GM23338 (cell line): ENCODE results near the gene SNX5. TPM values are rescaled to one million over a fixed set of nuclear protein-coding genes. Genes with fewer than 3 reads are reported as not detected.

Experiments used
- ATAC-seq: fragments of 200-7000 bp; cut with Tn5 transposase; 3 replicates; pipeline ENCODE4 v1.9.1; 2020
- DNase-seq: peaks from one replicate; pipeline ENCODE4 v3.0.0-alpha.2; 2015; ENCODE audit warnings: low spot score
- H2AFZ ChIP-seq: fragments of 200-600 bp; sonication (generic); 2 replicates; pipeline ENCODE4 v1.8.0; 2016; ENCODE audit warnings: antibody characterized with exemption, mild to moderate bottlenecking, moderate library complexity
- H3F3A ChIP-seq: fragments of 200-600 bp; sonication (generic); replicated peaks from 2 replicates; pipeline ENCODE4 v1.8.0; 2017; ENCODE audit warnings: antibody characterized with exemption, mixed run types, low read depth
- H3K27ac ChIP-seq: fragments of 200-600 bp; sonication (generic); 2 replicates; pipeline ENCODE4 v1.6.1; 2016; ENCODE audit warnings: low read depth
- H3K27me3 ChIP-seq: fragments of 200-600 bp; sonication (generic); 2 replicates; pipeline ENCODE4 v1.8.0; 2016; ENCODE audit warnings: mild to moderate bottlenecking, mixed run types, moderate library complexity; ENCODE audit not compliant: insufficient read depth
- H3K36me3 ChIP-seq: fragments of 200-600 bp; sonication (generic); 2 replicates; pipeline ENCODE4 v1.8.0; 2016; ENCODE audit warnings: mild to moderate bottlenecking; ENCODE audit not compliant: insufficient read depth
- H3K4me1 ChIP-seq: fragments of 200-600 bp; sonication (generic); 2 replicates; pipeline ENCODE4 v1.8.0; 2016; ENCODE audit warnings: mild to moderate bottlenecking, moderate library complexity; ENCODE audit not compliant: insufficient read depth
- H3K4me2 ChIP-seq: fragments of 200-600 bp; sonication (generic); 2 replicates; pipeline ENCODE4 v1.7.1; 2017; ENCODE audit warnings: mixed run types
- H3K4me3 ChIP-seq: fragments of 200-600 bp; sonication (generic); 2 replicates; pipeline ENCODE4 v1.6.1; 2016; ENCODE audit warnings: mixed run types
- H3K79me2 ChIP-seq: fragments of 200-600 bp; sonication (generic); replicated peaks from 2 replicates; pipeline ENCODE4 v1.8.0; 2017; ENCODE audit warnings: mild to moderate bottlenecking; ENCODE audit not compliant: insufficient read depth
- H3K9me2 ChIP-seq: fragments of 200-600 bp; sonication (generic); 2 replicates; pipeline ENCODE4 v1.8.0; 2017; ENCODE audit not compliant: insufficient read depth
- H4K20me1 ChIP-seq: fragments of 200-600 bp; sonication (generic); replicated peaks from 2 replicates; pipeline ENCODE4 v1.8.0; 2017; ENCODE audit warnings: mild to moderate bottlenecking; ENCODE audit not compliant: insufficient read depth
- H3K27ac Mint-ChIP-seq: 2 replicates; pipeline ENCODE4 v1.8.0; 2020; ENCODE audit warnings: inconsistent platforms, mild to moderate bottlenecking, moderate library complexity, mixed read lengths
- H3K27me3 Mint-ChIP-seq: 3 replicates; pipeline ENCODE4 v1.8.0; 2022; ENCODE audit warnings: low read depth, mild to moderate bottlenecking, moderate library complexity, mixed read lengths, inconsistent platforms; ENCODE audit not compliant: insufficient read depth, poor library complexity
- H3K36me3 Mint-ChIP-seq: 3 replicates; pipeline ENCODE4 v1.8.0; 2021; ENCODE audit warnings: low read depth, mild to moderate bottlenecking, inconsistent platforms, moderate library complexity, mixed read lengths
- H3K4me1 Mint-ChIP-seq: 3 replicates; pipeline ENCODE4 v1.8.0; 2020; ENCODE audit warnings: mild to moderate bottlenecking, inconsistent platforms, mixed read lengths
- H3K4me3 Mint-ChIP-seq: 3 replicates; pipeline ENCODE4 v1.8.0; 2021; ENCODE audit warnings: moderate library complexity, mild to moderate bottlenecking, inconsistent platforms, mixed read lengths
- H3K9me3 Mint-ChIP-seq: 3 replicates; pipeline ENCODE4 v1.8.0; 2020; ENCODE audit warnings: moderate library complexity, mild to moderate bottlenecking, inconsistent platforms, mixed read lengths
- CREB1 ChIP-seq: fragments of 250-450 bp; sonication (Bioruptor Pico); IDR thresholded peaks from 2 replicates; pipeline ENCODE4 v1.5.0; 2020; ENCODE audit warnings: low read depth, mild to moderate bottlenecking, moderate library complexity
- CTCF ChIP-seq, 2 experiments: fragments of 200-600 bp in 1 of 2; sonication (generic) in 1 of 2; conservative IDR thresholded peaks; 2 replicates each; pipeline versions ENCODE4 v1.5.1 to v1.6.1; 2016 to 2017; ENCODE audit warnings: antibody characterized with exemption in 2 of 2, low read depth in 2 of 2, mild to moderate bottlenecking in 2 of 2, moderate library complexity in 1 of 2
- EZH2 ChIP-seq: fragments of 200-600 bp; sonication (generic); IDR thresholded peaks from one replicate; pipeline ENCODE4 v1.8.0; 2017; ENCODE audit warnings: antibody characterized with exemption, mild to moderate bottlenecking, low read depth; ENCODE audit not compliant: unreplicated experiment
- EZH2phosphoT487 ChIP-seq: fragments of 200-600 bp; sonication (generic); IDR thresholded peaks from one replicate; pipeline ENCODE4 v1.8.1; 2018; ENCODE audit warnings: antibody characterized with exemption; ENCODE audit not compliant: unreplicated experiment
- NANOG ChIP-seq: IDR thresholded peaks from 2 replicates; pipeline ENCODE4 v1.6.1; 2016; ENCODE audit warnings: antibody characterized with exemption, borderline replicate concordance
- POLR2AphosphoS5 ChIP-seq: IDR thresholded peaks from 2 replicates; pipeline ENCODE4 v1.6.1; 2016; ENCODE audit warnings: antibody characterized with exemption, low read depth
- STAT1 ChIP-seq: IDR thresholded peaks from one replicate; pipeline ENCODE4 v1.6.1; 2016; ENCODE audit warnings: antibody characterized with exemption; ENCODE audit not compliant: unreplicated experiment
- ZNF114 ChIP-seq: fragments of 250-450 bp; sonication (Bioruptor Pico); IDR thresholded peaks from 2 replicates; pipeline ENCODE4 v1.5.0; 2020; ENCODE audit warnings: mild to moderate bottlenecking, moderate library complexity
- ZNF331 ChIP-seq: fragments of 250-450 bp; sonication (Bioruptor Pico); IDR thresholded peaks from 2 replicates; pipeline ENCODE4 v1.5.0; 2020; ENCODE audit warnings: low read depth, mild to moderate bottlenecking, moderate library complexity
- ZNF462 ChIP-seq: fragments of 250-450 bp; sonication (Bioruptor Pico); IDR thresholded peaks from 2 replicates; pipeline ENCODE4 v1.5.0; 2020; ENCODE audit warnings: mild to moderate bottlenecking, moderate library complexity
- polyA plus RNA-seq: library from polyadenylated mRNA; unstranded; fragments of >200 nt; fragmentation: Nextera tagmentation; extraction: Ambion mirVana; gene quantifications from 2 replicates; pipeline ENCODE4 v1.2.1, GENCODE V29; 2016
- total RNA-seq: library from RNA; depleted of rRNA; stranded (reverse); fragments of >200 nt; shearing (Covaris generic); gene quantifications from 2 replicates; pipeline ENCODE4 v1.2.3, GENCODE V29; 2014
- TF ChIP-seq, protein P1 (sequence below): IDR thresholded peaks from 2 replicates; pipeline ENCODE4 v1.6.1; 2016; ENCODE audit warnings: antibody characterized with exemption

The SNX5 gene
- total and polyA plus RNA-seq, 2 experiments from 2014 or later = 167 to 287 TPM

DNA sequence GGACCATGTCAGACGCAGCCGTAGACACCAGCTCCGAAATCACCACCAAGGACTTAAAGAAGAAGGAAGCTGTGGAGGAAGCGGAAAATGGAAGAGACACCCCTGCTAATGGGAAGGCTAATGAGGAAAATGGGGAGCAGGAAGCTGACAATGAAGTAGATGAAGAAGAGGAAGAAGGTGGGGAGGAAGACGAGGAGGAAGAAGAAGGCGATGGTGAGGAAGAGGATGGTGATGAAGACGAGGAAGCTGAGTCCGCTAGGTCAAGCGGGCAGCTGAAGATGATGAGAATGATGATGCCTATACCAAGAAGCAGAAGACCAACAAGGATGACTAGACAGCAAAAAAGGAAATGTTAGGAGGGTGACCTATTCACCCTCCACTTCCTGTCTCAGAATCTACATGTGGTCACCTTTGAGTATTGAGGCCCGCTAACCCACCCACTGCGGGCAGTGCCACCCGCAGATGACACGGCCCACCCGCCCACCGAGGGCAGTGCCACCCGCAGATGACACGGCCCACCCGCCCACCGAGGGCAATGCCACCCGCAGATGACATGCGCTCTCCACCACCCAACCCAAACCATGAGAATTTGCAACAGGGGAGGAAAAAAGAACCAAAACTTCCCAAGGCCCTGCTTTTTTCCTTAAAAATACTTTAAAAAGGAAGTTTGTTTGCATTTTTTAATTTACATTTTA, 43.5 kb upstream of the SNX5 start:
- no peaks in the 10 kb centered on the region for H3K4me1 ChIP-seq
- no peaks in the 10 kb centered on the region for H3K9me2 ChIP-seq
- H4K20me1 ChIP-seq = no peaks in the 10 kb centered on the region
- H3K27ac ChIP-seq = no peak overlapping the region
- DNase-seq (no peak), ATAC-seq (no peak)
- H3K27me3 ChIP-seq = no peaks in the 10 kb centered on the region
- Mint-ChIP-seq H3K4me1 (no peaks in the 10 kb centered on the region), H3K4me3 (no peak overlapping the region), H3K27me3 (no peaks in the 10 kb centered on the region), H3K9me3 (peaks cover 9% of the 10 kb centered on the region), H3K27ac (no peak overlapping the region), H3K36me3 (peaks cover 14% of the 10 kb centered on the region)
- no peaks in the 10 kb centered on the region for H3K79me2 ChIP-seq
- H2AFZ ChIP-seq = no peak overlapping the region
- no peak overlapping the region for H3K4me2 ChIP-seq
- H3F3A ChIP-seq = no peaks in the 10 kb centered on the region
- H3K4me3 ChIP-seq = no peak overlapping the region
- TF ChIP-seq NANOG = no peak
- no peaks in the 10 kb centered on the region for H3K36me3 ChIP-seq

GRCh38 chr20:18011482-18011881, 42.9 kb upstream of the SNX5 start:
- H3K36me3 Mint-ChIP-seq = peaks cover 14% of the 10 kb centered on the region
- TF ChIP-seq EZH2 (no peak), ZNF462 (no peak), CTCF (conservative IDR thresholded peaks at IDR 0.05; ENCODE audit: low read depth in 2 of 2) (no peak), POLR2AphosphoS5 (no peak), CREB1 (no peak), NANOG (no peak), EZH2phosphoT487 (no peak), ZNF331 (CRISPR knock-in tag) (no peak), STAT1 (no peak), ZNF114 (CRISPR knock-in tag) (no peak)
- TF ChIP-seq, protein P1, sequence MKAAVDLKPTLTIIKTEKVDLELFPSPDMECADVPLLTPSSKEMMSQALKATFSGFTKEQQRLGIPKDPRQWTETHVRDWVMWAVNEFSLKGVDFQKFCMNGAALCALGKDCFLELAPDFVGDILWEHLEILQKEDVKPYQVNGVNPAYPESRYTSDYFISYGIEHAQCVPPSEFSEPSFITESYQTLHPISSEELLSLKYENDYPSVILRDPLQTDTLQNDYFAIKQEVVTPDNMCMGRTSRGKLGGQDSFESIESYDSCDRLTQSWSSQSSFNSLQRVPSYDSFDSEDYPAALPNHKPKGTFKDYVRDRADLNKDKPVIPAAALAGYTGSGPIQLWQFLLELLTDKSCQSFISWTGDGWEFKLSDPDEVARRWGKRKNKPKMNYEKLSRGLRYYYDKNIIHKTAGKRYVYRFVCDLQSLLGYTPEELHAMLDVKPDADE = no peak

More at GRCh38 chr20:18011482-18011881, 42.9 kb upstream of the SNX5 start:
- DNase-seq = no peak
- Histone ChIP-seq H4K20me1 (no peaks in the 10 kb centered on the region), H3K4me2 (no peak overlapping the region), H2AFZ (no peak overlapping the region), H3K27ac (no peak overlapping the region), H3K27me3 (no peaks in the 10 kb centered on the region), H3K4me3 (no peak overlapping the region), H3K9me2 (no peaks in the 10 kb centered on the region), H3F3A (no peaks in the 10 kb centered on the region), H3K36me3 (no peaks in the 10 kb centered on the region), H3K4me1 (no peaks in the 10 kb centered on the region), H3K79me2 (no peaks in the 10 kb centered on the region)
- H3K9me3 Mint-ChIP-seq = peaks cover 9% of the 10 kb centered on the region
- no peak for ATAC-seq
- H3K4me1 Mint-ChIP-seq = no peaks in the 10 kb centered on the region
- no peaks in the 10 kb centered on the region for H3K27me3 Mint-ChIP-seq
- no peak overlapping the region for H3K4me3 Mint-ChIP-seq
- H3K27ac Mint-ChIP-seq = no peak overlapping the region
